ENCODE data around the gene FOXN3. TPM values are rescaled to one million over a fixed set of nuclear protein-coding genes. Genes with fewer than 3 reads are reported as not detected.

FOXN3 gene
- polyA plus RNA-seq, 1 donor from 2014 or later, result 10.3 TPM

DNA sequence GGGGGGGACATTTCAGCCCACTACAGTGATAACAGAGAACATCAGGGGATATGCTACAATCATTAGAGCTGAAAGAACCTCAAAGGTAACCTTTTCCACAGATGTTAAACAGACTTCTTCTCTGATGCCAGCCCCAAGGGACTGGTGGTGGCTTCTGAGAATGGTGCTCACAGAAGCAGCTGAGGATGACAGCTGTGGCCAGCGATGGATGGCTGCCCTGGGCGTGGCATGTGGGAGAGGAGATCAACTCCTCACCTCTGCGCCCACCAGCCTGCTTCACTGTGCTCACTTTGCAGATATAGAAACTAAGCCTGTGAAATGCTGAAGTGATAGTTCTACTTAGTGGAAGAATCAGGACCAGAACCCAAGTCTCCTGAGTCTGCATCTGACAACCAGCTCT is 33.0 kb downstream of the FOXN3 start:
- H3K79me2 ChIP-seq (replicated peaks; ENCODE audit: insufficient read depth, low read length), result peaks cover 22% of the 10 kb centered on the region

DNA sequence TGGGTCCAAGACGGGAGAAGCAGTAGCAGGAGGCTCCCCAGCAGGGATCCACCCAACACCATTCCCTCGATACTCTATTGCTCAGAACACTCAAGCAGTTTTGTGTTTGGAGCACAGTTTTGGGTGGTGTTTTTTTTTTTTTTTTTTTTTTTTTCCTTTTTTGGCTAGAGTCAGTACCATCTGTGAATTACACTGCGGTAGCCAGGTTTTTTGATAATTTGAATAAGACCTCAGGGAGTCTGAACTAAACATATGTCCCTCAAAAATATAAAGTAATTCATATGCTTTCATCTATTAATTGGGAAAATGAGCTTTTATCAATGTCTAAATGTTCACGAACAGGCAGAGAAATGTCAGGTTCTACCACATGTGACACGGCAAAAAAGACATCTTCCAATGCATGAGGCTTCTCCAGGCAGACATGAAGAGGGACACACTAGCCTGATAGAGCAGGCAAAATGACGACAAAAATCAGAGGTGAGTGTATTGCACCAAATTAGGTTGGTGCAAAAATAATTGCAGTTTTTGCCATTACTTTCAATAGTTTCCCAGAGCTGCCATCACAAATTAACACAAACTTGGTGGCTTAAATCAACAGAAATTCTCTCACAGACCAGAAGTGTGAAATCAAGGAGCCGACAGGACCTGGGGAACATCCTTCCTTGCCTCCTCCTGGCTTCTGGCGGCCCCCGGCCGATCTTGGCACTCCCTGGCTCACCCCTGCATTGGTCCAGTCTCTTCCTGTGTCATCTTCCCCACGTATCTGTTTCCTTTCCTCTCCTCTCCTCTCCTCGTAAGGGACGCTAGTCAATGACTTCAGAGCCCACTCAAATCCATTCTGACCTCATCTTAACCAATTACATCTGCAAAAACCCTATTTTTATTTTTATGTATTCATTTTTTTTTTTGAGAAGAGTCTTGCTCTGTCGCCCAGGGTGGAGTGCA is 33.9 kb downstream of the FOXN3 start:
- Histone ChIP-seq H3K4me3 (ENCODE audit: low read length) (no peak overlapping the region), H3K9ac (ENCODE audit: low read length) (no peak overlapping the region), H2AFZ (ENCODE audit: low read depth, low read length) (no peak overlapping the region), H3K9me3 (ENCODE audit: low read length) (no peaks in the 10 kb centered on the region), H3K9me2 (ENCODE audit: insufficient read depth, low read length) (no peaks in the 10 kb centered on the region), H3K27me3 (ENCODE audit: insufficient read depth, low read depth, low read length) (no peaks in the 10 kb centered on the region), H3K79me2 (replicated peaks; ENCODE audit: insufficient read depth, low read length) (peaks cover 16% of the 10 kb centered on the region), H3K4me2 (ENCODE audit: low read length) (no peak overlapping the region), H3K27ac (ENCODE audit: low read length) (no peak overlapping the region), H4K20me1 (ENCODE audit: insufficient read depth) (no peaks in the 10 kb centered on the region), H3K36me3 (ENCODE audit: insufficient read depth, low read length) (no peaks in the 10 kb centered on the region), H3F3A (ENCODE audit: insufficient read depth, low read length, poor library complexity, severe bottlenecking) (no peaks in the 10 kb centered on the region)
- no peak for TF ChIP-seq EP300 (conservative IDR thresholded peaks at IDR 0.05; ENCODE audit: poor library complexity, severe bottlenecking)
- TF ChIP-seq EZH2 (IDR thresholded peaks at IDR 0.05; ENCODE audit: borderline replicate concordance, insufficient read depth, low read length, poor library complexity, severe bottlenecking), result no peak
- no peak for TF ChIP-seq MXI1 (conservative IDR thresholded peaks at IDR 0.05; ENCODE audit: poor library complexity, severe bottlenecking)
- TF ChIP-seq RAD21 (conservative IDR thresholded peaks at IDR 0.05), result no peak
- TF ChIP-seq POLR2AphosphoS5 (IDR thresholded peaks at IDR 0.05), result no peak
- TF ChIP-seq SMC3 (conservative IDR thresholded peaks at IDR 0.05; ENCODE audit: poor library complexity), result no peak
- no peak for TF ChIP-seq TAF1 (IDR thresholded peaks at IDR 0.05; ENCODE audit: low read depth)

More for the DNA sequence above, 33.0 kb downstream of the FOXN3 start:
- H2AFZ ChIP-seq (ENCODE audit: low read depth, low read length), result no peak overlapping the region
- H3K9me3 ChIP-seq (ENCODE audit: low read length), result no peaks in the 10 kb centered on the region
- TF ChIP-seq TAF1 (IDR thresholded peaks at IDR 0.05; ENCODE audit: low read depth) (no peak), MXI1 (conservative IDR thresholded peaks at IDR 0.05; ENCODE audit: poor library complexity, severe bottlenecking) (no peak), EP300 (conservative IDR thresholded peaks at IDR 0.05; ENCODE audit: poor library complexity, severe bottlenecking) (no peak), RAD21 (conservative IDR thresholded peaks at IDR 0.05) (no peak), EZH2 (IDR thresholded peaks at IDR 0.05; ENCODE audit: borderline replicate concordance, insufficient read depth, low read length, poor library complexity, severe bottlenecking) (no peak), POLR2AphosphoS5 (IDR thresholded peaks at IDR 0.05) (no peak), SMC3 (conservative IDR thresholded peaks at IDR 0.05; ENCODE audit: poor library complexity) (no peak)
- TF ChIP-seq, protein P1, sequence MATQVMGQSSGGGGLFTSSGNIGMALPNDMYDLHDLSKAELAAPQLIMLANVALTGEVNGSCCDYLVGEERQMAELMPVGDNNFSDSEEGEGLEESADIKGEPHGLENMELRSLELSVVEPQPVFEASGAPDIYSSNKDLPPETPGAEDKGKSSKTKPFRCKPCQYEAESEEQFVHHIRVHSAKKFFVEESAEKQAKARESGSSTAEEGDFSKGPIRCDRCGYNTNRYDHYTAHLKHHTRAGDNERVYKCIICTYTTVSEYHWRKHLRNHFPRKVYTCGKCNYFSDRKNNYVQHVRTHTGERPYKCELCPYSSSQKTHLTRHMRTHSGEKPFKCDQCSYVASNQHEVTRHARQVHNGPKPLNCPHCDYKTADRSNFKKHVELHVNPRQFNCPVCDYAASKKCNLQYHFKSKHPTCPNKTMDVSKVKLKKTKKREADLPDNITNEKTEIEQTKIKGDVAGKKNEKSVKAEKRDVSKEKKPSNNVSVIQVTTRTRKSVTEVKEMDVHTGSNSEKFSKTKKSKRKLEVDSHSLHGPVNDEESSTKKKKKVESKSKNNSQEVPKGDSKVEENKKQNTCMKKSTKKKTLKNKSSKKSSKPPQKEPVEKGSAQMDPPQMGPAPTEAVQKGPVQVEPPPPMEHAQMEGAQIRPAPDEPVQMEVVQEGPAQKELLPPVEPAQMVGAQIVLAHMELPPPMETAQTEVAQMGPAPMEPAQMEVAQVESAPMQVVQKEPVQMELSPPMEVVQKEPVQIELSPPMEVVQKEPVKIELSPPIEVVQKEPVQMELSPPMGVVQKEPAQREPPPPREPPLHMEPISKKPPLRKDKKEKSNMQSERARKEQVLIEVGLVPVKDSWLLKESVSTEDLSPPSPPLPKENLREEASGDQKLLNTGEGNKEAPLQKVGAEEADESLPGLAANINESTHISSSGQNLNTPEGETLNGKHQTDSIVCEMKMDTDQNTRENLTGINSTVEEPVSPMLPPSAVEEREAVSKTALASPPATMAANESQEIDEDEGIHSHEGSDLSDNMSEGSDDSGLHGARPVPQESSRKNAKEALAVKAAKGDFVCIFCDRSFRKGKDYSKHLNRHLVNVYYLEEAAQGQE (IDR thresholded peaks at IDR 0.05; ENCODE audit: borderline replicate concordance), result no peak
- TF ChIP-seq, protein P2, sequence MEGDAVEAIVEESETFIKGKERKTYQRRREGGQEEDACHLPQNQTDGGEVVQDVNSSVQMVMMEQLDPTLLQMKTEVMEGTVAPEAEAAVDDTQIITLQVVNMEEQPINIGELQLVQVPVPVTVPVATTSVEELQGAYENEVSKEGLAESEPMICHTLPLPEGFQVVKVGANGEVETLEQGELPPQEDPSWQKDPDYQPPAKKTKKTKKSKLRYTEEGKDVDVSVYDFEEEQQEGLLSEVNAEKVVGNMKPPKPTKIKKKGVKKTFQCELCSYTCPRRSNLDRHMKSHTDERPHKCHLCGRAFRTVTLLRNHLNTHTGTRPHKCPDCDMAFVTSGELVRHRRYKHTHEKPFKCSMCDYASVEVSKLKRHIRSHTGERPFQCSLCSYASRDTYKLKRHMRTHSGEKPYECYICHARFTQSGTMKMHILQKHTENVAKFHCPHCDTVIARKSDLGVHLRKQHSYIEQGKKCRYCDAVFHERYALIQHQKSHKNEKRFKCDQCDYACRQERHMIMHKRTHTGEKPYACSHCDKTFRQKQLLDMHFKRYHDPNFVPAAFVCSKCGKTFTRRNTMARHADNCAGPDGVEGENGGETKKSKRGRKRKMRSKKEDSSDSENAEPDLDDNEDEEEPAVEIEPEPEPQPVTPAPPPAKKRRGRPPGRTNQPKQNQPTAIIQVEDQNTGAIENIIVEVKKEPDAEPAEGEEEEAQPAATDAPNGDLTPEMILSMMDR (IDR thresholded peaks at IDR 0.05; ENCODE audit: poor library complexity, severe bottlenecking), result no peak
- no peaks in the 10 kb centered on the region for H3K36me3 ChIP-seq (ENCODE audit: insufficient read depth, low read length)
- H3K4me3 ChIP-seq (ENCODE audit: low read length), result no peak overlapping the region
- no peaks in the 10 kb centered on the region for H3K27me3 ChIP-seq (ENCODE audit: insufficient read depth, low read depth, low read length)
- no peaks in the 10 kb centered on the region for H3K9me2 ChIP-seq (ENCODE audit: insufficient read depth, low read length)
- H3K4me2 ChIP-seq (ENCODE audit: low read length), result no peak overlapping the region
- no peaks in the 10 kb centered on the region for H4K20me1 ChIP-seq (ENCODE audit: insufficient read depth)
- H3K27ac ChIP-seq (ENCODE audit: low read length), result no peak overlapping the region
- H3K9ac ChIP-seq (ENCODE audit: low read length), result no peak overlapping the region
- no peaks in the 10 kb centered on the region for H3F3A ChIP-seq (ENCODE audit: insufficient read depth, low read length, poor library complexity, severe bottlenecking)

Data from neural cell (in vitro differentiated cells).